DMS114 treated with DMSO at 0.1 percent for 48 hours (cell line): Measurements from ENCODE around the gene PNPLA7.
A peak's percentile ranks its signal among the peaks of the same experiment; 100 is the strongest.

ENCODE experiments used
- DNase-seq: peaks from one replicate; lab custom pipeline; 2025; ENCODE audit not compliant: unreplicated experiment; lab: John Stamatoyannopoulos, UW

PNPLA7 gene

DNA sequence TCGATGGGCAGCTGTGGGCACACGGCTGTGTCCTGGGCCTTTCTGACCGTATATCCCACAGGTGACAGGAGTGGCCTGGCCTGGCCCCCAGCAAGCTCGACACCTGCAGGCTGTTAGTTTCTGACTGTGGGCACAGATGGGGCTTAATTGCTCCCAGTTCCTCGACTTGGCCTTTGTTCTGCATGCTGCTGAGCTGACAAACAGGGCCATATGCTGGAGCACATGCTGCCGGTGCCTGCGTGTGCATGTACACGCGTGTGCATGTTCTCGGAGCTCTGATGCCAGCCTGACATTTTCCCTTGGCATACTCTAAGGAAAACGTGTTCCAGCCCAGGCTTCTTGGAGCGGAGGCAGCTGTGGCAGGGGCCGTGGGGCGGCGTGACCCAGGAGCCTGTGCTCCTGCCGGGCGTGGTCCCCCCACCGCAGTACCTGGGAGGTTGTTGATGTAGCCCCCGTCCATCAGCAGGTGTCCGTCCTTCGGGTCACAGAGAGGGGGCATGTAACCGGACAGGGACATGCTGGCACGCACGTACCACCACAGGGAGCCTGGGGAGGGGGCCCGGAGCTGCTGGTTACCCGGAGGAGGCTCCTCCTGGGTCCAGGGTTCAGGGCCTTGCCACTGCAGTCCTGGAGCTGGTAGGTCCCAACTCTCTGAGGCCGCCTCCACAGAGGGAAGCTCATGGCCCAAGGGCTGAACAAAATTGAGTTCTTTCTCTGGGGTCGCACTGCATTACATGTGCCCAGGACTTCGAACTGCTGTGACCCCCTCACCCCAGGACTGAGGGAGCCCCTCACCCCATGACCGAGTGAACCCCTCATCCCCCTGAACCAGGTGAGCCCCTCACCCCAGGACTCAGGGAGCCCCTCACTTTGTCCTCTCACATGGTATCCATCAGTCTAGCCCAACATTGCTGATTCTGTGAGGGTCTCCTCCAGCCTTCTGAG lies 86.9 kb downstream of the PNPLA7 start:
- no peak for DNase-seq

DNA sequence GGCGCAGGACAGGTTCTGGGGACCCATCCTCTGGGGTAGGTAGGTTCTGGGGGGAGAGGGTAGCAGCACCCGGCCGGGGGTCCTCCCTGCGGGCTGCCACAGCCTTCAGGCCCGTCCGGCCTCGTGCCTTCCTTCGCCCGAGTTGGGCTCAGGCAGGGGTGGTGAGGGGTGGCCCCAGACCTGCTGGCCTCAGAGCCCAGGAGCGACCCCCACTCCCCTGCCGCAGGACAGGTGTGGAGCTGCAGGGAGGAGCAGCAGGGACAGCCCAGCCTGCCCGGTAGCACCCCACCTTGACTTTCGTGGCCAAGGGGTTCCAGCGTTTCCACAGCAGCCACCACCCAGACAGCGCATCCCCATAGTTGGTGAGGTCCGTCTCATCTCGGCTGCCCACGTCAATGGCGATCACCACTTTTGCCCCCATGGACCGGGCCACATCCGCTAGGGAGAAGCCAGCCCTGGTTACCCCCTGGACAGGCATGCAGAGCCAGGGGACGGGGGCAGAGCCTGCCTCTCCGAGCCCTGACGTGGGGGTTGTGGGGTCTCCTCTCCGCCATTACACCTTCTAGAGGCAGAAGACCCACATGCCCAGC lies 87.7 kb downstream of the PNPLA7 start:
- no peak for DNase-seq

DNA sequence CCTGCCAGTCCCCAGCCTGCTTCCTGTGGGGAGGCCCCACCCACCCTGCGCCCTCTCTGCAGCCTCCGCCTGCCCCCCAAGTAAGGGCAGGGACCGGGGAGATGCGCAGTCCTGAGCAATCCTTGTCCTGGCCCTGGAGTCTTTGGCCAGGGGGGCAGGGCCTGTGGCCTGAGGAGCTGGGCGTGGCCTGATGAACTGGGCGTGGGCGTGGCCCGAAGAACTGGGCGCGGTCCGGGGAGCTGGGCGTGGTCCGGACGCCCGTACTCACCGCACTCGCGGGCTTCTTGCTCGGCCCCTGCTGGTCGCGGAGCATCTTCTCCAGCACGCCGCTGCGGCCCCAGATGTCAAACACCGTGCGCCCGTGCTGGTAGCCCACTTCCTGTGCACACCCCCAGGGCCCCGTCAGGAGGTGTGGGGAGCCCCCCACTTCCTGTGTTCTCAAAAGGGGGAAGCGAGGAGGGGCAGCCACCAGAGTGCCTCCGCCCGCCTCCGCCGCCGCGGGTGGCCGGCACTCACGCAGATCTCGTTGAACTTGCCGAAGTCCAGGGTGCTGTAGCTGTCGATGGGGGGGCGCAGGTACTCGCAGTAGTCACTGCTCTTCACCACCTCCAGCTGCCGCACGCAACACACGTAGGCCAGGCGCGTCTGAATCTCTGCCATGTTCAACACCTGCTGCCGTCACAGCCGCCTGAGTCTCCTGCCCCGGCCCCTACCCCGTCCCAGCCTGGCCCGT lies 88.4 kb downstream of the PNPLA7 start:
- DNase-seq = no peak

DNA sequence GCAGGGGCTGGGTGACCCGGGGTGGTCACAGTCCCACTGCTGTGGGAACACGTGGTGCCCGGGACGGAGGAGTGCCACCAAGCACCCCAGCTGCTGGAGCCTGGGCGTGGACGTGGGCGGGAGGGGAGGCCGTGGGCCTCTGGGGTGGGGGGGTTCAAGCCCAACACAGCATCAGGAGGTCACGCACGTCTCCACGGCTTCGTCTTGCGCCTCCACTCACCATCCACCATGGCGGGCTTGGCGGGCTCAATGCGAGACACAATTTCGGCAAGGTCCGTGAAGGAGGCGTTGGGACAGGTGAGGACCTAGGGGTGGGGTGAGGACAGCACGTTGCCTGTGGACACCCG lies 88.9 kb downstream of the PNPLA7 start:
- no peak for DNase-seq

DNA sequence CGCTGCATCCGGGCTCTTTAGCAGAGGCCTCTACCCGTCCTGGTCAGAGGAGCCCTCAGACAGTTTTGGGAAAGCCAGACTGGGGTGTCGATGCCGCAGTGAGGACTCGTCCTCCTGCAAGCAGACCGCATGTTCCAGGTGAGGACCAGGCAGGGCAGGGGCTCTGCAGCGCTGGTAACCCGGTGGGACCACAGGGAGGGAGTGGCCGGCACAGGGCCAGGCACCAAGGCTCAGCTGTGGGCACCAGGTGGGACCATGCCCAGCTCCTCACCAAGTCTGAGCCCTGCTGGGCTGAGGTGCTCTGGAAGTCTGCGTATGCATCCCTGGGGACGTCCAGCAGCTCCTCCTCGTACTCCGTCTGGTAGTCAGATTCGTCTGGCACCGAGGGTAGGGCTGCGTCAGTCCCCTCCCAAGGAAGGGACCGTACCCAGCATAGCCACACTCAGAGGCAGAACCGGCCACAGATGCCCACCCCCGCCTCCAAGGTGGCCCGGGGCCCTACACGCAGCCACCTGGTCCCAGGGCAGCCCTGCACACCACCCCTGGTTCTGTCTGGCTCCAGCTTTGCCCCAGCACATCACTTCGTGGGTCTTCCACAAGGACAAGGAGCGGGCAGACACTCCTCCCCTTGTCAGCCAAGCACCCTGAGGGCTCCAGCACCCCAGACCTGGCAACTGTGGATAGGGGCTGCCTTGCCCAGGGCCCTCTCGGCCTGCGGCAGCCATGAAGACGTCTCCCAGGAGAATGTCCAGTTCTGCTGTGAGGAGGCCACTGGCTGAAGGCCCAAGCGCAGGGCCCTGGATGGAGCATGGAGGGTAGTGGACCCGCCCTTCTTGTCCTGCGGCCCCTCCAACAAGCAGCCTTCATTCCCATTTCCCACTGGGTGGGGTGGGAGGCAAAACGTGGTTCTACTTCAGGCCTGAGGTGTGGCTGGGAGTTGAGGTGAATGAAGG lies 89.6 kb downstream of the PNPLA7 start:
- DNase-seq = no peak

DNA sequence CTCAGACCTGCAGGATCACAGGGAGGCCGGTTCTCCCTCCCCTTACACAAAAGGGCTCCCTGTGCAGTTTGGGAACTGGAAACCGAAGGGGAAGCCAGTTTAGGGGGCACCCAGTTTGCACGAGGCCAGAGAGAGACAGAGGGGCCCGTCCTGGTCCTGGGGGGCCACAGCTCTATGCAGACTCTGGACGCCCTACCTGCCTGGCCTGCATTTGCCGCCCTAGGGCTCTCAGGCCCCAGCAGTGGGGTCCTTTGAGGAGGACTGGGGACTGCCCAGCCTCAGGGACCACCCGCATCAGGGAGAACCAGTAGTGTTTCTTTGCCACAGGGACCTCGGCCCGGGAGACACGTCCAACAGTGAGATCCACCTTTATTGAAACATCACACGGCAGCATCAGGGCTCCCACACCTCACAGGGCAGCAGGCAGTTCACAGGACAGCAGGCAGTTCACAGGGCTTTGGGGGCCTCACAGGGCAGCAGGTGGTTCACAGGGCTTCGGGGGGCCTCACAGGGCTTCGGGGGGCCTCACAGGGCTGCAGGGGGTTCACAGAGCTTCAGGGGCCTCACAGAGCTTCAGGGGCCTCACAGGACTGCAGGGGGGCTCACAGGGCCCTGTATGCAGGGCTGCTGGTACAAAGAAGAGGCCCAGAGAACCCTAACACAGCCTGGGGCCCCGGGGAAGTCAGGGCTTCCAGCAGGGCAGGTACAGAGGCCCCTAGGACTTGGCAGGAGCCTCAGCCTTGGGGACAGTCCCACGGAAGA lies 90.4 kb downstream of the PNPLA7 start:
- no peak for DNase-seq

DNA sequence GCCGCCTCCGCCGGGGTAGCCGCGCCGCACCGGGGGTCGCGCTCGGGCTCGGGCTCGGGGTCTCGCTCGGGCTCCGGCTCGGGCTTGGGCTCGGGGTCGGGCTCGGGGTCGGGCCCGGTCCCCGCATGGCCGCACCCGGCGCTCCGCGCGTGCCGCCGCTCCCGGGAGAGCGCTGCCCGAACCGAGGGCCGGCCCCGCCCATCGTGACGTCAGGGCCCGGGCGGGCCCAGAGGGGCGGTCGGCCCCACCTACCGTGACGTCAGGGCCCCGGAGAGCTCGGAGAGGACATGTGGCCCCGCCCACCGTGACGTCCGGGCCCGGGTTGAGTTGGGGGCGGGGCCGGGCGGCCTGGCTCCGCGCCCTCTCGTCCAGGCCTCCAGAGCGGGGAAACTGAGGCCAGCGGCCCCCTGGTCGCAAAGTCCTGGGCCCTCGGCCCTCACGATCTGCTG lies 91.0 kb downstream of the PNPLA7 start, which contains the start of gene NSMF:
TSS of gene NSMF (minus strand) at position 183 of the 449 bp plus-strand sequence. CDS start 232 bp downstream, outside the sequence.
- peak; percentile 66 for DNase-seq

DNA sequence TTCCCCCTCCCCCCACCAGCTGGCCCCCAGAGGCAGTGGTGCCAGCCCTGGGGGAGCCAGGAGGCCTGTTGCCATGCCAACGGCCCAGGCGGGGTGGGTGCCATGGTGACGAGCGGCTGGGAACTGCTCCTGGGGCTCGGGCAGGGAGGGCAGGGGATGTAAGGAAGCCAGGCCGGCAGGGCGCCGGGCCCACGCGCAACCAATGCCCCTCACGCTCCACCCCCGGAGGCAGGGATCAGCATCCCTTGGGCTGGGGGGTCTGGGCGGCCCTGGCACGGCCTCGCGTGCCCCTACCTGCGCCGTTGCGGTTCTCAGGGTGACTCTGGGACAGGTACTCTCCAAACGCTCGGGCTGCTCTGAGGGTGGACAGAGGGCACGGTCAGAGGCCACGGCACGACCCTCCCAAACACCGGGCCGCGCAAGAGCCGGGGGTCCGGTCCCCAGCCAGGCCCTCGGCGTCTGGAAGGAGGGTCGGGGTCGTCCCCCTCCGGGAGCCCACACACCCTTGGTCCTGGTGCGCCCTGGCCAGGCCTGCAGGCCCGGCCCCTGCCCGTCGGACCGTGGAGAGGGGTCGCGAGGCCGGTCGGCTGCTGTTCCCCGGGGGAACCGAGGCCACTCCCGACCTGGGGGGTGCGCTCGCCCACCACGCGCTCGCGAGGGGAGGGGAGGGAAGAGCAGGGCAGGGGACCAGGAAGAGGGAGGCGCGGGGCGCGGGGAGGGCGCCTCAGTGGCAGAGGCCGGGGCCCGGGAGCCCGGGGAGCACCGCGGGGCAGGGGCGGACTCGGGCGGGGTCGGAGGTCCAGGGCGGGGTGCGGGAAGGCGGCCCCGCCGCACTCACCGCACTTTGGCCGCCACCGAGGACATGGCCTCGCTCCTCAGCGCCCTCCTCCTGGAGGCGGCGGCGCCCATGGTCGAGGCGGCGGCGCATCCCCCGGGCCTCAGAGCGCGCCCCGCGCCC lies 91.7 kb downstream of the PNPLA7 start:
- DNase-seq = no peak

DNA sequence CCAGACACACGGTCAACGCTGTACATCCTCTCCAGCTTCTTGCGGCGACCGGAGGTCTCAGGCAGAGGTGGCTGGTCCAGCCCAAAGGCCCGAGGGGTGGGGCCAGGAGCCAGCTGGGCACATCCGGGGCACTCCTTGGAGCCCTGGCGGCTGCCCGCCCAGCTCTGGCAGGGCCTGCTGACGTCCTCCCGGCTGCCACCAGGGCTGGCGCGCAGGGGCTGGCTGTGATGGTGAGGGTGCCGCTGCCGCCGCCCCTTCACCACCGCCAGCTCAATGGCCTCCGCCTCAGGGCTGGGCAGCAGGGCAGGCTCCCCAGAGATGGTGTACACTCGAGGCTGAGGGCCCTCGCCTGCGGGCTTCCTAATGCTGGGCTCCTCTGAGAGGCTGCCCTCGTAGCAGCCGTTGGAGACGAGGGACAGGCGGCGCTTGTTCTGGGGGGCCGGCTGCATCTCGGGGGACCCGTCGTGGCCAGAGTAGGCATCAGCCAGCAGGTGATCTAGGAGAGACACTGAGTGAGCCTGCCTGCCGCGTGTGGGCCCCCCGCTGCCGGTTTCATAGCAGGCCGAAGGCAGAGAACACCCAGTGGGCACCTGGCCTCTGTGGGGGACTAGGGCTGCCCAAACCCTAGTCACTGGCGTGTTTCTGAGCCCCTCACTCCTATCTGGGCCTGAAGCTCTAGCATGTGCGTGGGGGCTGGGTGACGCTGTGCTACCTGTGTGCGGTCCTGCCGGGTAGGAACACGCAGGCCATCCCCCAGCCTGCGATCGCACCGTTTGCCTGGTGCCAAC lies 92.6 kb downstream of the PNPLA7 start:
- DNase-seq = no peak

DNA sequence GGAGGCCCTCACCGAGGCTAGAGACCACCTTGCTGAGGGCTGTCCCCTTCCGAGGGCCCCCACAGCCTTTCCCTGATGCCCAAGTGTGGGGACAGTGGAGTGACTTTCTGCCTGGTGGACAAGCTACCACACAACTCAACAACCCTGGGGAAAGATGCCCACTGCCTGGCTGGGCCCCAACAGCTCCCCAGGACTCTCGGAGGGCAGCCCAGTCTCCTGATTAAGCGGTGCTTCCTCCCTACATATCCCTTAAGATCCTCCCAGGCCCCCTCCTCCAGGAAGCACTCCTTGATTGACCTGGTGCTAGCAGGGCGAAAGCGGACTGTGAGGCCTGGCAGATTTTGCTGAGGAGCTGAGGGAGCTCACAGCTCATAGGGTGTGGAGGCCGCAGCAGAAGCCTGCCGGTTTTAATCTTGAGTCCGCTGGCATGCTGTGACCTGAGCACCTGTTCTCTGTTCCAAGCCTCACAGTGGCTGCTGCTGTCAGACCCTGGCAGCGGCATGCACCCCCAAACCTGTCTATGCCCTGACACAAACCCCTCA lies 93.3 kb downstream of the PNPLA7 start:
- no peak for DNase-seq

DNA sequence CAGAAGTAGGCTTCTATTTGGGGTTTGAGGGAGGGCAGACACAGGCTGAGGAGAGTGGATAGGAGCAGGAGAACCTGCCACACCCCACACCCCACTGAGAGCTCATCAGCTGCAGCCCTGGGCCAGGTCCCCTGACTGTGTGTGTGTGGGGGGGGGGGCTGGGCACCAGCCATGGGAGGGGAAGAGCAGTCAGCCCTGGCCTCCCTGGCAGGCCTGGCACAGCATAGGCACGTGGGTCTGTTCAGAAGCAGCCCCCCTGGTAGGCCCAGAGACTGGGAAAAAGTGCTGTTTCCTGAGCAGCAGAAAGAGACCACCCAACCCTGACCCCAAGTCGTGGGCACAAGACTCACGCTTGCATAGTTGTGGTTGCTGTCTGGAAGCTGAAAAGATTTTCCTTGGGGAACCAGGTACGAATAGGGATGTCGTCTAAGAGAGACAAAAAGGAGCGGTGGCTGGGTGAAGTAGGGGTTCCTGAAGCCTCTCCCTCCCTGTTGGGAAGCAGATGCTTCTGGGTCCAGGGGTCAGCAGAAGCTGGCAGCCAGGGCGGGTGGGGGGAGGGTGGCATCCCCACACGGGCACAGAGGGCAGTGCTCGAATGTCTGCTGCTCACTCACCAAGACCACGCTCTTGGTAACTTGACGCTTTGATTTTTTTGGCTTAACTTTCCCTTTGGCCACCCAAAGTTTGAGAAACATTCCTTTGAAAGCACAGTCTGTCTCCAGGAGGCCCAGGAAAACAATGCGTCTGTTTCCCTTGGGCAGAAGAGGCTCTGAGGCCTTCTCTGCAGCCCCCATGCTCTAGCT lies 93.9 kb downstream of the PNPLA7 start:
- DNase-seq = no peak

DNA sequence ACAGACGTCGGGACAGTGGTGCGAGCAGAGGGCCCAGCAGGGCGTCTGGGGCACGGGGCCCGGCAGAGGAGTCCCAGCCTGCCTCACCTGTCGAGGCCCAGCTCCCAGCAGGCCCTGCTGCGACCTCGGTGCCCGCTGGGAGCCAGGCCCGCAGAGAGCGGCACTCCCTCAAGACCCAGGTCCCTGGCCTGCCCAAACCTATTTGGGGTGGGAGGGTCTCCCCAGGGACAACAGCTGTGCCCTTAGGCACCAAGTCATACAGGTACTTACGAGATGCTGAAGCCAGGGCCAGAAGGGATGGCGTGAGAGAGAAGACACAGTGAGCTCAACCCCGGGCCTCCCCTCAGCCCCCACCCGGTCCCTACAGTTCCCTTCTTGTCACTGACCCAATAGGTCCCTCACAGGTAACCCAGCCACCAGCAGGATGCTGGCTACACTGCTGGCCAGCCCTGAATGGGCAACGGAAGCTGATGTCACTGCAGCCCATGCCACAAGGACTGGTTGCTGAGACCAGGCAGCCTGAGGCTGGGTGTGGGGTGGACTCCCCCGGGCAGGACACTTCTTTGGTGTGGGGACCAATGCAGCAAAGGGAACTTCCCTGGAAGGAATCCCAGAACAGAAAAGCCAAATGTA lies 94.7 kb downstream of the PNPLA7 start:
- DNase-seq = no peak

DNA sequence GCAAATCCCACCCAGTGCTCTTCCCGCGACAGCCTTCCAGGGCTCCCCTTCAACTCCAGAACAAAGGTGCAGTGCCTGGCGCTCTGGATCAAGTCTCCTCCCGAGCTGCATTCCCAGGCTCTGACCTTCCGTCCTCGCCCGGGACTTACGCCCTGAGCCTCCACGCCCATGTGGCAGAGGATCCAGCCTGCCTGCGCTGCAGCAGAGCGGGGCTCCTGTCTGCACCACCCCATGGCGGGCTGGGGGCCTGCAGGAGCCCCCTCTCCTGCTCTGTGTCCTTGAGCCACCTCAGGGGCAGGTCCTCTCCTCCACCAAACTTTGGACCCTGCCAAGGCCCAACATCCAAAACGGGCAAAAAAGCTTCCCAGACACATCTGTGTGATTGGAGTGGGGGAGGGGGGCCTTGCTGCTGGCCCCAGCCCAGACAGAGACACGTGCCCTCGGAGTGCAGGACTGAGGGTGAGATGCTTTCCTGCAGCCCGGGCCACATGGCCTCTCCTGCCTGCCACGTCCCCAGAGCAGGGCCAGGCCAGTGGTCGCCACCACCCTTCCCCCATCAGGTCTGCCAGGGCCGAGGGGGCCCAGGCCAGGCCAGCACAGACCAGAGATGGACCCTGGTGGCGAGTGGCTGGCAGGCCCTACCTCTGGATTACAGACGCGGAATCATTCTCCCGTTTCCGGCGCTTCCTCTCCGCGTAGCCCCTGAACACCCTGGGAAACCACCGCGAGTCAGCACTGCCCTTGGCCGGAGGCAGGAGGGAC lies 95.4 kb downstream of the PNPLA7 start:
- DNase-seq = no peak

DNA sequence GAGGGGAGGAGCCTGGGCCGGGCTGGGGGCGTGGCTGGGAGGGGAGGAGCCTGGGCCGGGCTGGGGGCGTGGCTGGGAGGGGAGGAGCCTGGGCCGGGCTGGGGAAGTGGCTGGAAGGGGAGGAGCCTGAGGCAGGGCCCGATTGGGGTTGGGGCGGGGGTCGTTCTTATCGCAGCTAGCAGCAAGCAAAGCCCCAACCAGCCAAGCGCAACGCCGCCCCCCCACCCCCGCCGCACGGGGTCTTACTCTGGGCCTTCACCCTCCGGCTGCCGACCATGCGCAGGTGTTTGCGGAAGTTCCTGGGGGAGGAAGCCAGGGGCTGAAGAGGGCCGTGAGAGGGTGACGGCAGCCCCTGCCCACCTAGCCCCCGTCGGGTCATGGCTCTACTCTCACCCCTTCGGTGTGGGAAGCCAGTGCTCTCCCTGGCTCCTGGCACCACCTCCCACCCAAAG lies 96.0 kb downstream of the PNPLA7 start:
- DNase-seq = no peak

DNA sequence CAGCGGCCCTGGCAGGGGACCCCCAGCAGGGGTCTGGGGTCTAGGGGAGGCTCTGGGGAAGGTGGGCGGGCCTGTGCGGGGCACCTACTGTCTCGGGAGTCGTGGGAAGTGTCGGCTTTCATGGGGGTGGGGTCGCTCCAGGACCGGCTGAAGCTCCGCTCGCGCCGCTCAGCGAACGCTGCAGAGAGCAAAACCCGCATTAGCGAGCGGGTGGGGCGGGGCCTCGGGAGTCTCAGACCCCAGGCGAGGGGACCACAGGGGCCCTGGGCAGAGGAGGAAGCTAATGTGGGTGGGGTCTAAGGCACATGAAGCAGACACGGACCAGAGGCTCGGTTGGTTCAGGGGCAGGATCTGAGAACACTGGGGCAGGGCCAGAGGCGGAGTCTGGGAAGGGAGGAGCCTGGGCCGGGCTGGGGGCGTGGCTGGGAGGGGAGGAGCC lies 96.5 kb downstream of the PNPLA7 start:
- DNase-seq = no peak
